AG10803 (cell line): ENCODE results near the gene NSMF.
"Not testable (repeated sequence)": the region's sequence is repeated elsewhere in the genome, so short reads cannot be mapped to it uniquely, and the experiment has no call there.

Experiments used
- DNase-seq: peaks from one replicate; pipeline ENCODE4 v3.0.0; 2010; ENCODE audit warnings: low read depth
- H3K4me3 ChIP-seq: 2 replicates; pipeline ENCODE4 v1.5.1; 2011; ENCODE audit warnings: mild to moderate bottlenecking, low read length, control low read depth
- CTCF ChIP-seq: conservative IDR thresholded peaks from 2 replicates; pipeline ENCODE4 v1.5.1; 2011; ENCODE audit warnings: mild to moderate bottlenecking, low read length, control low read depth, inconsistent platforms

The NSMF gene

DNA sequence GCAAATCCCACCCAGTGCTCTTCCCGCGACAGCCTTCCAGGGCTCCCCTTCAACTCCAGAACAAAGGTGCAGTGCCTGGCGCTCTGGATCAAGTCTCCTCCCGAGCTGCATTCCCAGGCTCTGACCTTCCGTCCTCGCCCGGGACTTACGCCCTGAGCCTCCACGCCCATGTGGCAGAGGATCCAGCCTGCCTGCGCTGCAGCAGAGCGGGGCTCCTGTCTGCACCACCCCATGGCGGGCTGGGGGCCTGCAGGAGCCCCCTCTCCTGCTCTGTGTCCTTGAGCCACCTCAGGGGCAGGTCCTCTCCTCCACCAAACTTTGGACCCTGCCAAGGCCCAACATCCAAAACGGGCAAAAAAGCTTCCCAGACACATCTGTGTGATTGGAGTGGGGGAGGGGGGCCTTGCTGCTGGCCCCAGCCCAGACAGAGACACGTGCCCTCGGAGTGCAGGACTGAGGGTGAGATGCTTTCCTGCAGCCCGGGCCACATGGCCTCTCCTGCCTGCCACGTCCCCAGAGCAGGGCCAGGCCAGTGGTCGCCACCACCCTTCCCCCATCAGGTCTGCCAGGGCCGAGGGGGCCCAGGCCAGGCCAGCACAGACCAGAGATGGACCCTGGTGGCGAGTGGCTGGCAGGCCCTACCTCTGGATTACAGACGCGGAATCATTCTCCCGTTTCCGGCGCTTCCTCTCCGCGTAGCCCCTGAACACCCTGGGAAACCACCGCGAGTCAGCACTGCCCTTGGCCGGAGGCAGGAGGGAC is 4.4 kb downstream of the NSMF start:
- peak overlapping the region; percentile 35 for H3K4me3 ChIP-seq
- peak; percentile 18 for DNase-seq

DNA sequence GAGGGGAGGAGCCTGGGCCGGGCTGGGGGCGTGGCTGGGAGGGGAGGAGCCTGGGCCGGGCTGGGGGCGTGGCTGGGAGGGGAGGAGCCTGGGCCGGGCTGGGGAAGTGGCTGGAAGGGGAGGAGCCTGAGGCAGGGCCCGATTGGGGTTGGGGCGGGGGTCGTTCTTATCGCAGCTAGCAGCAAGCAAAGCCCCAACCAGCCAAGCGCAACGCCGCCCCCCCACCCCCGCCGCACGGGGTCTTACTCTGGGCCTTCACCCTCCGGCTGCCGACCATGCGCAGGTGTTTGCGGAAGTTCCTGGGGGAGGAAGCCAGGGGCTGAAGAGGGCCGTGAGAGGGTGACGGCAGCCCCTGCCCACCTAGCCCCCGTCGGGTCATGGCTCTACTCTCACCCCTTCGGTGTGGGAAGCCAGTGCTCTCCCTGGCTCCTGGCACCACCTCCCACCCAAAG is 5.0 kb downstream of the NSMF start:
- no peak for DNase-seq
- no peak for TF ChIP-seq CTCF

More for the DNA sequence above, 4.4 kb downstream of the NSMF start:
- TF ChIP-seq CTCF = no peak

DNA sequence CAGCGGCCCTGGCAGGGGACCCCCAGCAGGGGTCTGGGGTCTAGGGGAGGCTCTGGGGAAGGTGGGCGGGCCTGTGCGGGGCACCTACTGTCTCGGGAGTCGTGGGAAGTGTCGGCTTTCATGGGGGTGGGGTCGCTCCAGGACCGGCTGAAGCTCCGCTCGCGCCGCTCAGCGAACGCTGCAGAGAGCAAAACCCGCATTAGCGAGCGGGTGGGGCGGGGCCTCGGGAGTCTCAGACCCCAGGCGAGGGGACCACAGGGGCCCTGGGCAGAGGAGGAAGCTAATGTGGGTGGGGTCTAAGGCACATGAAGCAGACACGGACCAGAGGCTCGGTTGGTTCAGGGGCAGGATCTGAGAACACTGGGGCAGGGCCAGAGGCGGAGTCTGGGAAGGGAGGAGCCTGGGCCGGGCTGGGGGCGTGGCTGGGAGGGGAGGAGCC is 5.5 kb downstream of the NSMF start:
- H3K4me3 ChIP-seq = peak overlapping the region; percentile 45
- peak; percentile 63 for DNase-seq
- no peak for TF ChIP-seq CTCF

More for the DNA sequence above, 5.0 kb downstream of the NSMF start:
- H3K4me3 ChIP-seq = peak overlapping the region; percentile 35

- DNase-seq = no peak
- no peak overlapping the region for H3K4me3 ChIP-seq
- TF ChIP-seq CTCF = no peak
Measured at GRCh38 chr9:137452761-137453642, 6.1 kb downstream of the NSMF start.

DNA sequence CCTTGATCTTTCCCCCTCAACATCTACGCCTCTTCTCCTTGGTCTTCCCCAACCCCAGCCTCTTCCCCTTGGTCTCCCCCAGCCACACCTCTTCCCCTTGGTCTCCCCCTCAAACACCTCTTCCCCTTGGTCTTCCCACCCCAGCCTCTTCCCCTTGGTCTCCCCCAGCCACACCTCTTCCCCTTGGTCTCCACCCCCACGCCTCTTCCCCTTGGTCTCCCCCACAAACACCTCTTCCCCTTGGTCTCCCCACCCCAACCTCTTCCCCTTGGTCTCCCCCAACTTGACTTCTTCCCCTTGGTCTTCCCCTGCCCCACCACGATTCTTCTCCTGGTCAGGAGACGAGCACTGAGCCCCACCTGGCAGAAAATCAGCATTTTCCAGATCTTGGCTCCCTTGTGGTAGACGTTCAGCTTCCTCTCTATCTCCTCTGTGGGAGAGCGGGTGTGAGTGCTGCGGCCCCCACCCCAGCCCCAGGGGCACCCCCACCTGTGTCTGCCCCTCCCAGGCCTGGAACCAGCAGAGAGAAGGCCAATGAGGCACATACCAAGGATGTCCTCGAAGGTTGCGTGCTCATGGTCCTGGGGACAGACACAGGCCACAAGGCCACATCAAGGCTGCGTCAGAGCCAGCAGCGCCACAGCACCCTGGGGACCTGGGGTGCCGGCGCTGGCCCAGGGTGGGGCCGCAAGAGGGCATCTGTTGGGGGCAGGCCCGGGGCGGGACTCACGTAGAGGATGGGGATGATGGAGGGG is 7.0 kb downstream of the NSMF start:
- TF ChIP-seq CTCF = no peak
- no peak overlapping the region for H3K4me3 ChIP-seq
- no peak for DNase-seq

DNA sequence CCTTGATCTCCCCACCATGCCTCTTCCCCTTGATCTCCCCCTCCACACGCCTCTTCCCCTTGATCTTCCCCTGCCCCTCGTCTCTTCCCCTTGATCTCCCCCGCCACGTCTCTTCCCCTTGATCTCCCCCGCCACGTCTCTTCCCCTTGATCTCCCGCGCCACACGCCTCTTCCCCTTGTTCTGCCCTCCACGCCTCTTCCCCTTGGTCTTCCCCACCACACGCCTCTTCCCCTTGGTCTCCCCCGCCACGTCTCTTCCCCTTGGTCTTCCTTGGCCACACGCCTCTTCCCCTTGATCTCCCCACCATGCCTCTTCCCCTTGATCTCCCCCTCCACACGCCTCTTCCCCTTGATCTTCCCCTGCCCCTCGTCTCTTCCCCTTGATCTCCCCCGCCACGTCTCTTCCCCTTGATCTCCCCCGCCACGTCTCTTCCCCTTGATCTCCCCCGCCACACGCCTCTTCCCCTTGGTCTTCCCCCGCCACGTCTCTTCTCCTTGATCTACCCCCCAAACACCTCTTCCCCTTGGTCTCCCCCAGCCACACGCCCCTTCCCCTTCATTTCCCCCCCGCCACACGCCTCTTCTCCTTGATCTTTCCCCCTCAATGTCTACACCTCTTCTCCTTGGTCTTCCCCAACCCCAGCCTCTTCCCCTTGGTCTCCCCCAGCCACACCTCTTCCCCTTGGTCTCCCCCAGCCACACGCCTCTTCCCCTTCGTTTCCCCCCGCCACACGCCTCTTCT is 7.7 kb downstream of the NSMF start:
- not testable (repeated sequence) for DNase-seq, H3K4me3 ChIP-seq

- not testable (repeated sequence) for DNase-seq
Measured at GRCh38 chr9:137450539-137451222, 8.5 kb downstream of the NSMF start.

More at GRCh38 chr9:137450539-137451222, 8.5 kb downstream of the NSMF start:
- H3K4me3 ChIP-seq = not testable (repeated sequence)
